GM21390 (cell line): ENCODE measurements around the gene TLCD5.

Source experiments
- ATAC-seq: cut with Tn5 transposase; IDR thresholded peaks from one replicate; pipeline ENCODE4 v1.9.1; 2021; ENCODE audit not compliant: unreplicated experiment

Gene TLCD5

DNA sequence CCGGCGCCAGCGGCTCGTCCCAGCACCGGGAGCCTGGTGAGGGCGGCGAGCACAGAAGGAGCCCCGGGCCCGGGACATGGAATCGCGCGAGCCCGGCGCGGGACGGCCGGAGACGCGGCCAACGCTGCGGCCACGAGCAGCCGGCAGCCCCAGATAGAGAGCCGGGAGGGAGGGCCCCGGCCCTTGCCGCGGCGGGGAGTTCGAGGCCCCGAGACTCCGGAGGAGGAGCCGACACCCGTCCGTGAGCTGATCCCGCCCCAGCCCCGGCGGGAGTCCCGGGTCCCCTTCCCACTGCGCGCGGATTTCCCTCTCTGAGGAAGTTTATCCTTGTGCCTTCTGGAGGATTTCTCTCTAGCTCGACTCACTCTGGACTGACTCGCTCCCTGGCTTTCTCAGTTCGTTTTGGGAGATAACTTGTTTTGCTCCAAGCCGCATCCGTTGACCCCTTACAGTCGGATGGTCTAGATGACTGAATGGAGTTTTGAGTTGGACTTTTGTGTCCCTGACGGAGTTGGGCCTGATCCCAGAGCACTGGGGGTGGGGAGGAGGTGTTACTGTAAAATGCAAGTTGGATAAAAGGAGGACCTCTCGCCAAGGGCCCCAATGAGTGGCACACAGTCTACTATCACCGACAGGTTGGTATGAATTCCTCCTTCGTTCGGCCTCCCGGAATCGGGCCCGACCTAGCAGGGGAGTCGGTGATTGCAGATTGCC is 11.7 kb downstream of the TLCD5 start:
- peak; percentile 34 for ATAC-seq

DNA sequence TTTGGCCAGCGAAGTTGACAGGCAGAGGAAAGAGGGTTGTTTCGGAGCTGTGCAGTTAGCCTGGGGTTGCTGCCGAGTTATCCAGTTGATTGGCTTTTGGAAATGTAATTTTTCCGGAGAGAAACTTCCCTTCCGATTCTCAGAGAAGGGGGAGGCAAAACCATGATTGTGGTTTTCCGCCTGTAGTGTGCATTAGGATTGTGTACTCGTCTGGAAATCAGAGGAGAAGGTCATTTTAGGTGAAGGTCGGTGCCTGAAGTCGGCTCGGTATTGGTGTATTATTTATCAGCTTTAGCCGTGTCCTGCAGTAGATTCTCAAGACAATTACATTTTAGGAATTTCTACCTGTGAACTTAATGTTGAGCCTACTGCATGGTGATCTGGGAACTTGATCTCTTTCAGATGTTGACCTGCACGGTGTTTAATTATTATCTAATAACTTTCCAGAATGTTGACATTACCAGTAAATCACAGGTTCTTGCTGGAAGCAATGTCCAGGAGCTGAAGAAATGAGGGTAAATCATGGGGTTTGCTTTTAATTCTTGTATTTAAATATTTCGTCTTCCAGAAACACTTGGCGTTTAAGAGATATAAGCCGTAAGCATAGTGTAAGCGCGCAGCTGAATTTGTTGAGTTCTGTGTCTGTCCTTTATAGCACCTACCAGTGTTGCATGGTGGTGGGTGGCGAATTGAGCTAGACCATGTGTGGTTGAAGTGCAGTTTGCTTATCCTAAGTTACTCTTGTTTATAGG is 12.4 kb downstream of the TLCD5 start:
- ATAC-seq: no peak

DNA sequence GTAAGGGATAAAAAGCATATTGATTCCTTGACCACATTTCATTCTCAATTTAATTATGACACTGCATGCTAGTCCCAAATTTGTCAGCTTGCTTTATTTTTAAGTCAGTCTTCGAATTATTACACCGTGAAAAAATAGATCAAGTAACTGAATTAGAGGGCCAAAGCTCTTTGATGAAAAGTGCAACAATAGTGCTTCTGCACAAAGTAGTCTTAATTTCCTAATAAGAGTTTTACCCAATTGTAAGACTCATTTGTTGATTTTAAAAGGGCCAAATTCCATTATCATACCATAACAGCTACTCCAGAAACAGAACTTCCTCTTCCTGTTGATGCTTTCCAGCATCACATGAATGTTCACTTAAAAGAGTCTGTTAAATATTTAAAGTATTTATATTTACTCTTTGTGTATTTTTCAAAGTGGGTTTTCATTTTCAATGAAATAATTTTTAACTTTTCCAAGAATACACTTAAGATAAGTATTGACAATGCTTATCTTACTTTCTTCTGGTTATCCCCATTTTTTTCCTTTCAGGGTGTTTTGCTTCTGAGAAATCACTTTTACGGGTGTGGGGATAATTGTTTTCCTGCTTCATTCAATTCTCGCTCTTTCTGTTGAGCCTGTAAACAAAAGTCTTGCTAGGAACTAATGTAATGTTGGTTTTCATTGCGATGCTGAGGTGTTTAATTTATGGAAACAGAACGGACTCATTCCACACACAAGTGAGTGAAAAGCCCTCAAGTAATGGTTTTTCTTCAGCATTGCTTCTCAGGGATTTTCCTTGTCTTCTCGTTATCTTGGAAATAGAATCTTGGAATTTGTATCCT is 13.2 kb downstream of the TLCD5 start:
- no peak for ATAC-seq

DNA sequence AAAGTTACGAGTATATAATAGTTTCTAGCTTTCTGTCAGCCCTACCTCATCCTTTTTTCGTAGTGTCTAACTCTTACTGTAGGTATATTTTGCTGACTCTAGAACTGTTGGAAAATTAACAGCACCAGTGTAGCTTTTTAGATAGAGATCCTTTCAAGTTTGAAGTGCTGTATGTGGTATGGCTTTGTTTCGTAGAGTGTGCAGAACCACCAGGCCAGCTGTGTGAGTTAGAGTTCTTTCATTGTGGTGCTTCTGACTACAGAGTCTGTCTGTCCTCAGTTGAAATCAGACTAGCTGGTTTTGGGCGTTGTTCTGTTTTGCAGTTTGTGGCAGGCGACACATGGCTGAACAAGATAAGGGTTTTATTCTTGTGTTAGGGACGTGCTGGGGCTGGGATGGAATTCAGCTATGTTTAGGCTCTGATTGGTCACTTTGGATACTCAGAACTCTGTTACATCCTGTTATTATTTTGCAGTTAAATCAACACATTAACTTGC is 14.3 kb downstream of the TLCD5 start:
- no peak for ATAC-seq

DNA sequence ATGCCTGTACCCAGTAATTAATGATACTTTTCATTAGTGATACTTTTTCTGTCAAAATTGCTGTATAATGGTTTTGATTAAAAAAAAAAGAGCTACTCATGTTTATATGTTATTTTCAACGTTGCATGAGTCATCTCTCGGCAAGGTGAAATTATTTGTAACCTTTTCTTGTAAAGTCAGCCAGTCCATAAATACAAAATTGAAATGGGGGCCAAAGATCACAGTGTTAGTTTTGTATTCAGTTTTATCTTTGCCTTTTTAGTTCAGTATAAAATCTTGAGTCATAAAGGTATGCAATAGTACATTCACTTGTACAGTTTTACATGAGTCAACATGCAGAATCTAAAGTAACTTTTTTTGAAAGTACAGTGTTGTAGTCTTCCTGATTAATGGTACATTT is 15.4 kb downstream of the TLCD5 start:
- no peak for ATAC-seq

DNA sequence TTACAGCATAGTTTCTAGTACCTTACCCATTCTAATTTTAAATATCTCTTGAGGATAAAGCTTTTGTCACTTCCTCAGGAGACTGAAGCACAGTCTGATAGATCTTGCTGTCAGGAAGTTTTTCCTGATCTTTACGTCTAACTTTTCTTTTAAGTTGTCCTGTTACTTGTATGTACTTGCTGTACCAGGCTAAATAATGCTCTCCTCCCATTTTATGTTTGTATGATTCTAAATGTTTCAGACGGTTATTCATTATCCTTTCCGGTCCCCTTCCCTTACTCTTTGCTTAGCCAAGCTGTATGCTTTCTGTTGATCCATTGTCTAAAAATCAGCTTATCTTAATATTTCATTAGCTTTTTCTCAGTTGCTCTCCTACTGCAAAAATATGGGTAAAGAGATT is 17.1 kb downstream of the TLCD5 start:
- ATAC-seq: no peak

DNA sequence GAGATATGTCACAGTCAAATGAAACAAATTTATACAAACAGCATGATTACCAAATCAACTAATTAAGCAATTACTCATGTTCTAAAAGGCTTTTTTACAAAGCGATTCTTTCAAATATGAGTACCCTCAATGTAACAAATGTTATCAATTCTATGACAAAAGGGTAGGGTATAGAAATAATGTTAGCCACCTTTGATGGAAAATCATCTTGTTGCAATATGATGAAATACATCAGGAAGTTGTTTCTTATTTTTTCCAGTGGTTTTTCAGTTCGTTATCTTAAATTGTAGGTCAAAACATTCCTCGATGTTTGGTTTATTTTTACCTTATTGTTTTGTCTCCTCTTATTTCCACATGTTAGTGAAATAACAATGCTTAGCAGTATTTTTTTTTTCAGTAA is 17.6 kb downstream of the TLCD5 start:
- ATAC-seq: no peak

DNA sequence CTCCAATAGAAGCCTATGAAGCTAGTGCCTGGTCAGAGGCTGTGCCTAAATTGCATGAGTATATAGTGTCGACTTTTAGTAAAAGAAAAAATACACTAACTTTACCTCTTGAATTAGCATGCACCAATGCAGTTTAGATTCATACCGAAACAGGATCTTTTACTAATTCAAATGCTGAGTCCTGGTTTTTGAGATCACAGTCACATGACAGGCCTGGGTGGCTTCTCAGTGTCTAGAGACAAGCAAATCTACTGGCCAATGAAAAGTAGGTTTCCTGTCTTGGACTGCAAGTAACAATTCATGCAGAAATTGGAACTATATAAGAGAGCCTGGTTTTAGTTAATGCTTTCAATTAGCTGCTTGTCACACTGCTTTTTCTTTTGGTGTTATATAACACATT is 18.3 kb downstream of the TLCD5 start:
- ATAC-seq: peak; percentile 50

DNA sequence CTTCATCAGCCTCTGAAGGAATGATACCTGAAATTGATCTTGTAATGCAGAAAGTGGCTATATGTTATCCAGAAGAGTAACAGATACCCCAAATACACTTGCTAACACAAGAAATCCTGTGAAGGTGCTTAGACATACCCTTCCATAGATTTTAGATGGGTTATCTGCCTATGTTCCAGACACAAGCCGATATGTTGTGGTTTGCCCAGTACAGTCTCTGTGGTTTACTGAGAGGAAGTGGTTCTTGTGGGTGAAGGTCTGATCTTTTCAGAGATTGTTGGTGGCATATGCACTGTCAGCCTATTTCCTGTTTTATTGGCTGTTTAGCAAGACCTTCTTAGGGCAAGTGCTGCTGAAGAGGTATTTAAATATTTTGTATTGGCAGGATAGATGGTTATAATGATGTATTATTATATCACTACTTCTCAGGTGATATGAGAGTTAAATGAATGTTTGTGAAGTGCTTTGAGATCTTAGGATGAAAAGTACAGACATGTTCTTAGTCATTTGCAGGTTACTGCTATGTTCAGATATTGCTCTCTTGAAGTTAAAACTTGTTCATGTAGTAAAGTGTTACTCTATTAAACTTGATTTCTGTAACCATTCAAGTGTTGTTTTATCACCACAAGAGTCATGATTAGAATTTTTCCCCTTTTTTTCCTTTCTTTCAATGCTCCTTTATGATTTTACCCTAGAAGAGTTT is 19.4 kb downstream of the TLCD5 start:
- ATAC-seq: peak; percentile 82

DNA sequence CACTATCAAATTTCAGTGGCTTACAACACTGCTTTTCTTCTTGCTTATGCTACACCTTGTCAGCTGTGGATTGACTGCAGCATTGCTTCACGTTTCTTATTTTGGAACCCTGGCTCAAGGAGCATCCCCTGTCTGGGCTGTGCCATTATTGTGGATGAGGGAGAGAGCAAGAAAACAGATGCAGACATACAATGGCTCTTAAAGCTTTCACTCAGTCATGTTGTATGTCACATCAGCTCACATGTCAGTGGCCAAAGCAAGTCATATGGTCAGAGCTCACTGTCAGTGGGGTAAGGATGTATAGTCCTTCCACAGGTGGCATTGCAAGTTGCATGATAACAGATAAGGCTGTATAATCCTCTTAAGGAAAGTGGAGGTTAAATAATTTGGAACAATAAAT is 21.1 kb downstream of the TLCD5 start:
- ATAC-seq: no peak

DNA sequence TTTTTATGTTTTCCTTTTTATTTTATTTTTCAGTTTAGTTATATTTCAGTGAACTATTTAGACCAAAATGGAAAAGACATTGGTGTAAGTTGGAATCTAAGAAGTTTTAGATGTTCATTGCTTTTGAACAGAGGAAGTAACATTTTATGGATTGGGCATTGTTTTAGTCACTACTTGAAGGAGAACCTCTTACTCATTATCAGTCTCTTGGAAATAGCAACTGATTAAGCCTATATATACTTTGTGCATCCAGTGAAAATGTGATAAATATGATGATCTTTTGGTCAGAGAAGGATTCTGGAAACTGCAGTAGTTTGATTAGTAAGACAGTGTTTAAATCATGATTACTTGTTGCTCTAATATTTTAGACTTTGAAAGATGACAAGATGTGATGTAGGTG is 25.5 kb downstream of the TLCD5 start:
- no peak for ATAC-seq

DNA sequence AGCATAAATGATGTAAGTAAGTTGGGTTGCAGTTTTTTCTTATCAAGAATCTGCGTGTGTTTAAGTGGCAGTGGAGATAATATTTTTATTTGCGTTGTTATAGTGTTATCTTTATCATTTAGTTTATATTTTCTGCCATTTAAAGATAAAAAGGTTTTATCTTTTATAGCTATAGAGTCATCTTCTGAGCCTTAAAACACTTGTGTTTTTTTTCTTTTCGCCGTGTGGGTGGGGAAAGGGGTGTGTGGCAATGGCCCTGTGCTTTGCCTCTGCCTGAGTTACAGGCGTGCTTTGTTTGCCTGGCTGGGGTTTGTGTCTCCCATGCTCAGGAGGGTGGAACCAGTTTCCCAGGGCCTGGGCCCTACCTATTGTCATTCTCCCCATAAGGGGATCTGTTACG is 27.3 kb downstream of the TLCD5 start:
- no peak for ATAC-seq

DNA sequence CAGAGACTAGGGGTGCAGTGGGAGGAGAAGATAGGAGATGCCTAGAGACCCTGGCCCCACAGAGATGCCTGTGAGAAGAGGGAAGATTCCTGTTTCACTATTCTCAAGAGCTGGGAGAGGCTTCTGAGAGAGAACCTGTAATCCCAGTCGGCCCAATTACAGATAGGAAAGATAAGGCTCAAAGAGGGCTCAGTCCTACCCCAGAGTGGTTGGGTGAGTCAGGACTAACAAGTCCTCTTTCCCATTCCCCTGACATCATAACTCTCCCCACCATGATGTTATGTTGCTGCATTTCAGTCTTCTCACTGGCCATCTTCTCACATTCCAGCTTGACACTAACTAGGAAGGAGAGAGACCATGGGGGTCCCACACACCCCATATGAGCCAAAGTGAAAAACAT is 29.0 kb downstream of the TLCD5 start:
- no peak for ATAC-seq

DNA sequence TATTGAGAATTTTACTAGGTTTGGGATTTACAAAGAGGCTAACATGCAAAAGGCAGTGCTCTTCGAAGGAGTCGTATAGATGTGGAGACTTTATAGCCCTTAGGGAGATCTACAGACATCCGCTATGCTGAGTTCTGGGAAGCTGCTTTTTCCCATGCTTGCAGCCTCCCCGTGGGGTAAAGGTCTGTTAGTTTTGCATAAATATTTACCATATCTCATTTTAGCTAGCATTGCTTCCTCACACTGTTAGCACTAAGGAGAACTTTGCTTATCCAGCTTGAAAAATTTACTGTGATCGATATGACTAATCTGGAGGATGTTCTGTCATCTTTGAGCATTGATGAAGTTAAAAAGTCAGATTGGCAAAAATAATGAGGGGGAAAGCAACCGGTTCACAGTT is 29.7 kb downstream of the TLCD5 start:
- ATAC-seq: no peak

DNA sequence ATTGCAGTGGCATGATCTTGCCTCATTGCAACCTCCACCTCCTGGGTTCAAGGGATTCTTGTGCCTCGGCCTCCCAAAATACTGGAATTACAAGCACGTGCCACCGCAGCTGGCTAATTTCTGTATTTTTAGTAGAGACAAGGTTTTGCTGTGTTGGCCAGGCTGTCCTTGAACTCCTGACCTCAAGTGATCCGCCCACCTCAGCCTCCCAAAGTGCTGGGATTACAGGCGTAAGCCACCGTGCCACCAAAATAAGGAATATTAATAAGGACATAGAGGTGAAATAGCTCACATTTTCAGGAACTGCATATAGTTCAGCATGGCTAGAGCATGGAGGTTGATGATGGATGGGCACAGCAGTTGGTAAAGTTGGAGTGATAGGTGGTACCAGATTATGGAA is 32.5 kb downstream of the TLCD5 start:
- ATAC-seq: no peak

DNA sequence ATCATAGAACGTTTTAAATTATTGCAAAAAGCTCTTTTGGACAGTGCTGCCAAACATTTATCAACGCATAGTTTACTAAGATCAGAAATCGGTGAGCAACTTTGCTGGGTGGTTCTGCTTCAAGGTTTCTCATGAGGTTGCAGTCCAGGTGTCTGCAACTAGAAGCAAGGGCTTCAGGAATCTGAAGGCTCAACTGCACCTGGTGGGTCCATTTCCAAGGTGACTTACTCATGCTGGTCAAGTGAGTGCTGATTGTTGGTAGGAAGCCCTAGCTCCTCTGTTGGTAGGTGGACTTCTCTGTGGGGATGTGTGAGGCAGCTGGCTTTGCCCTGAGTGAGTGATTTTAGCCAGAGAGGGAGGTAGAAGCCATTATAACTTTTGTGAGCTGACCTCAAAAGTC is 33.6 kb downstream of the TLCD5 start:
- ATAC-seq: no peak

DNA sequence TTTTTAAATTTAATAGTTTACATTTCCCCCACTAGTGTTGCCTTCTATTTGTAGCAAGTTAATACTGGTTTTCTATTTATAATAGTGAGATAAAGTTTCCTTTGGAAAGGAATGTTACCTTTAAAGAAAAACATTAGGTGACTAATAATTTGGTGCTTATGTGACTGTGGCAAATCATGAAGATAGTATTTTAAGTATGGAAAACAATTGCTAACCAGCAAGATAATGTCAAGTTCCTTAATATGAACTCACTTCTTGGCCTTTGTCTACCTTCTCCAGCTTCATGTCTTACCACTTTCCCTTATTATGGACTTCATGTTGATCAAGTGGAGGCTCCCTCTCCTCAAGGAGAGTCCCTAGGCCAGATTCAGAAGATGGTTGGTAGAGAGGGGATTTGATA is 38.3 kb downstream of the TLCD5 start:
- ATAC-seq: no peak

DNA sequence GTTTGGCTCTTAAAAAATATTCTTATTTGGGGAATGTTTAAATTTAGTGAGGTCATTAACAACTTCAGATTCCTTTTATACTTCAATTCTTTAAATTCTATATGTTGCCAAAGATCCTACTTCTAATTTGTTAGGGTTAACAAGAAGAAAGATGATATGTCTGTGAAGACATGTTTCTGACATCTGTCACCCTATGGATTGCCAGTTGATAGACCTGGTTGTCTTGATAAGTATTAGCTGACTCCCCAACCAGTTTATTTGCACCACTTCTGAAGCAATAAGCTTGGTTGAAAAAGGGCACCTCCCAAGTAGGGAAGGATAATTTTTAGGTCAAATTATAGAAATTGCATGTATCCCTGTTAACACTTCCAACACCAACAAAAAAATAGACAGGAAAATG is 40.4 kb downstream of the TLCD5 start:
- ATAC-seq: no peak

DNA sequence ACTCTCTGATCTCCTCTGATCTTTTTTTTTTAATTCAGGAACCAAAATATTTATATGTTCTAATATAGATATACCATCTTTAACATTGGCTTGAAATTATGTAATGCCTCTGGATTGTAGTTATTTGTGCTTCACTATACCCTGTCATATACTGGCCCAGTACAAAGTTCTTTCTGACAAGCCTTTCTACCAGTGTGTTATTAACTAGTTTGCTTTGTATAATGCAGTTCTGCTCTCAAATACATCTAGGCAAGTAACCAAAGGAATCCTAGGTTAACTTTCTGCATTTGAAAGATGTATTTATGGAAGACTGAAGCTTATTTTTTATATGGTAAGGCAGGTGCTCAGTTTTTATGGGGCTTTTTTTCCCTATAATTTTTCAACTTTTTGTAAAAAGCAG is 47.2 kb downstream of the TLCD5 start:
- ATAC-seq: no peak

DNA sequence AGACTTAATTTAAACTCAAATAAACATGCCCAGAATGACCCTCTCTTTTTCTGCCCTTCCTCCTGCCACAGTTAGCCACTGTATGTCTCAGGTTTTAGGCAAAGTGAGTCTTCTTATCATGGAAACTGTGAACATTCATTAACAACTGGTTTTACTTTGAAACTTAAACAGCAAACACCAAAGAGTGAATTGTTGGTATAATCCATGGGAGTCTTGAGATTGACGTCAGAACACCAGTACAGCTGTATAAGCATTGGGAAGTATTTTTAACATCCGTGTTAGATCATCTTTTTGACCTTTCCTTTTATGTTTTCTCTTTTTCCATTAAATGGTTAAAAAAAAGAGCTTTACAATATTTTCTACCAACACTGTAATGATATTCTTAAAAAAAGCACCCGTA is 50.0 kb downstream of the TLCD5 start:
- no peak for ATAC-seq

DNA sequence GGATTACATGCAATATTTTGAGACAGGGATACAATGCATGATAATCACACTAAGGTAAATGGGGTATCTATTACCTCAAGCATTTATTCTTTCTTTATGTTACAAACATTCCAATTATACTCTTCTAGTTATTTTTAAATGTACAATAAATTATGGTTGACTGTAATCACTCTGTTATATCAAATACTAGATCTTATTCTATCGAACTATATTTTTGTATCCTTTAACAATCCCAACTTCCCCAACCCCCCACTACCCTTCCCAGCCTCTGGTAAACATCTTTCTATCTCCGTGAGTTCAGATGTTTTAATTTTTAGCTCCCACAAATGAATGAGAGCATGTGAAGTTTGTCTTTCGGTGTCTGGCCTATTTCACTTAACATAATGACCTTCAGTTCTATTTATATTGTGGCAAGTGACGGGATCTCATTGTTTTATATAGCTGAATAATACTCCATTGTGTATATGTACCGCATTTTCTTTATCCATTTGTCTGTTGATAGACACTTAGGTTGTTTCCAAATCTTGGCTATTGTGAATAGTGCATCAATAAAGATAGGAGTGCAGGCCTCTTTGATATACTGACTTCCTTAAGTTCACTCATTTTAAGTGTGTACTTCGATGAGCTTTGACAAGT is 51.6 kb downstream of the TLCD5 start:
- no peak for ATAC-seq
